SU-DHL-6 (cell line): ENCODE measurements around the gene HPCAL4.

Experiments used
- EZH2phosphoT487 ChIP-seq: fragments of 200-600 bp; sonication (generic), shearing (Covaris generic); conservative IDR thresholded peaks from 2 replicates; pipeline ENCODE4 v1.6.1; 2018; ENCODE audit warnings: mild to moderate bottlenecking, antibody characterized with exemption, low read length, moderate library complexity, mixed read lengths
- TF ChIP-seq, protein P1 (sequence below): fragments of 200-600 bp; sonication (generic); IDR thresholded peaks from one replicate; pipeline ENCODE4 v1.5.1; 2017; ENCODE audit warnings: antibody characterized with exemption, mild to moderate bottlenecking, low read length, moderate library complexity; ENCODE audit not compliant: insufficient read depth, poor library complexity, severe bottlenecking

DNA sequence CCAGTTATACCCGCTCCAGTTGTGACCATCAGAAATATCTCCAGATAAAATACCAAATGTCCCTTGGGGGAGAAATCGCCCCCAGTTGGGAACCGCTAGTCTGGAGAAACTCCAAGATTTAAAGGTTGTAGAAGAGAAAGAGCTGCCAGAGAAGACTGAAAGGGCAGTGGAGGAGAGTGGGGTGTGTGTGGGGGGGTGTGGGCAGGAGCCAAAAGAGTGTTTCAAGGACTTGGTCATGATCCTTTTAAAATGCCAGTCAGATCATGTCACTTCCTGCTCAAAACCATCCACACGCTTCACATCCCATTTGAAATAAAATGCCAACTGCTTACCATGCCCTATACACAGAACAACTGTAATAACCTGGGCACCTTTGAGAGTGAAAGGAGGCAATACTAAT lies 48.4 kb downstream of the HPCAL4 start:
- TF ChIP-seq, protein P1, sequence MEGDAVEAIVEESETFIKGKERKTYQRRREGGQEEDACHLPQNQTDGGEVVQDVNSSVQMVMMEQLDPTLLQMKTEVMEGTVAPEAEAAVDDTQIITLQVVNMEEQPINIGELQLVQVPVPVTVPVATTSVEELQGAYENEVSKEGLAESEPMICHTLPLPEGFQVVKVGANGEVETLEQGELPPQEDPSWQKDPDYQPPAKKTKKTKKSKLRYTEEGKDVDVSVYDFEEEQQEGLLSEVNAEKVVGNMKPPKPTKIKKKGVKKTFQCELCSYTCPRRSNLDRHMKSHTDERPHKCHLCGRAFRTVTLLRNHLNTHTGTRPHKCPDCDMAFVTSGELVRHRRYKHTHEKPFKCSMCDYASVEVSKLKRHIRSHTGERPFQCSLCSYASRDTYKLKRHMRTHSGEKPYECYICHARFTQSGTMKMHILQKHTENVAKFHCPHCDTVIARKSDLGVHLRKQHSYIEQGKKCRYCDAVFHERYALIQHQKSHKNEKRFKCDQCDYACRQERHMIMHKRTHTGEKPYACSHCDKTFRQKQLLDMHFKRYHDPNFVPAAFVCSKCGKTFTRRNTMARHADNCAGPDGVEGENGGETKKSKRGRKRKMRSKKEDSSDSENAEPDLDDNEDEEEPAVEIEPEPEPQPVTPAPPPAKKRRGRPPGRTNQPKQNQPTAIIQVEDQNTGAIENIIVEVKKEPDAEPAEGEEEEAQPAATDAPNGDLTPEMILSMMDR = no peak
- TF ChIP-seq EZH2phosphoT487 = no peak
